Prostate gland (tissue), 2 donors: Measurements from ENCODE around the gene KCNC1. TPM values are rescaled to one million over a fixed set of nuclear protein-coding genes. Genes with fewer than 3 reads are reported as not detected.

Experiments used
- DNase-seq: peaks from one replicate; pipeline ENCODE4 v3.0.0-alpha.2; 2019; ENCODE audit warnings: low spot score
- H3K27ac ChIP-seq, 2 donors: fragments of 200-600 bp; sonication (generic); 2 replicates each; pipeline ENCODE4 v1.5.1; 2017 to 2019
- H3K27me3 ChIP-seq: fragments of 200-600 bp; sonication (generic); replicated peaks from 2 replicates; pipeline ENCODE4 v1.5.1; 2019; ENCODE audit not compliant: insufficient read depth
- H3K36me3 ChIP-seq, 2 donors: fragments of 200-600 bp; sonication (generic); 1 replicate in 1 of 2; 2 replicates in 1 of 2; pipeline versions ENCODE4 v1.5.1 to v1.8.1; 2017 to 2019
- H3K4me1 ChIP-seq: fragments of 200-600 bp; sonication (generic); replicated peaks from 2 replicates; pipeline ENCODE4 v1.5.1; 2019
- H3K4me3 ChIP-seq, 2 donors: fragments of 200-600 bp; sonication (generic); 2 replicates each; pipeline ENCODE4 v1.5.1; 2017 to 2019
- H3K9me3 ChIP-seq: fragments of 200-600 bp; sonication (generic); 2 replicates; pipeline ENCODE4 v1.5.1; 2017
- POLR2A ChIP-seq: fragments of 450-650 bp; IDR thresholded peaks from one replicate; pipeline ENCODE4 v1.6.1; 2016; ENCODE audit warnings: antibody characterized with exemption, mild to moderate bottlenecking
- POLR2AphosphoS5 ChIP-seq: sonication (generic); formaldehyde crosslinking; IDR thresholded peaks from one replicate; pipeline ENCODE4 v1.6.1; 2017; ENCODE audit warnings: antibody characterized with exemption
- WGBS: methylation state at CpG from one replicate; pipeline ENCODE4 v1.1.5; 2018; 5-methylcytosine and 5-hydroxymethylcytosine counted together
- intact Hi-C: fragments of 100-400 bp; cut with DNase I; formaldehyde crosslinking; loops from one replicate; pipeline ENCODE4 v1.14.2; 2022
- total RNA-seq, 2 donors: library from RNA; depleted of rRNA; stranded (reverse); fragments of >200 nt; gene quantifications; one replicate each; pipeline ENCODE4 v1.1.0, GENCODE V29; 2016
- TF ChIP-seq, protein P1 (sequence below), 4 experiments: fragments of 200-600 bp in 2 of 4; fragments of 450-650 bp in 2 of 4; sonication (generic) in 2 of 4; IDR thresholded peaks; 1 replicate in 3 of 4; 2 replicates in 1 of 4; pipeline ENCODE4 v1.5.1; 2016 to 2019; ENCODE audit warnings: antibody characterized with exemption in 4 of 4, mild to moderate bottlenecking in 2 of 4, moderate library complexity in 2 of 4

The KCNC1 gene
- total RNA-seq, 2 donors from 2014 or later = 3.0 TPM; not detected in 1

- no peak for TF ChIP-seq POLR2AphosphoS5
- TF ChIP-seq POLR2A = no peak
- TF ChIP-seq, protein P1, sequence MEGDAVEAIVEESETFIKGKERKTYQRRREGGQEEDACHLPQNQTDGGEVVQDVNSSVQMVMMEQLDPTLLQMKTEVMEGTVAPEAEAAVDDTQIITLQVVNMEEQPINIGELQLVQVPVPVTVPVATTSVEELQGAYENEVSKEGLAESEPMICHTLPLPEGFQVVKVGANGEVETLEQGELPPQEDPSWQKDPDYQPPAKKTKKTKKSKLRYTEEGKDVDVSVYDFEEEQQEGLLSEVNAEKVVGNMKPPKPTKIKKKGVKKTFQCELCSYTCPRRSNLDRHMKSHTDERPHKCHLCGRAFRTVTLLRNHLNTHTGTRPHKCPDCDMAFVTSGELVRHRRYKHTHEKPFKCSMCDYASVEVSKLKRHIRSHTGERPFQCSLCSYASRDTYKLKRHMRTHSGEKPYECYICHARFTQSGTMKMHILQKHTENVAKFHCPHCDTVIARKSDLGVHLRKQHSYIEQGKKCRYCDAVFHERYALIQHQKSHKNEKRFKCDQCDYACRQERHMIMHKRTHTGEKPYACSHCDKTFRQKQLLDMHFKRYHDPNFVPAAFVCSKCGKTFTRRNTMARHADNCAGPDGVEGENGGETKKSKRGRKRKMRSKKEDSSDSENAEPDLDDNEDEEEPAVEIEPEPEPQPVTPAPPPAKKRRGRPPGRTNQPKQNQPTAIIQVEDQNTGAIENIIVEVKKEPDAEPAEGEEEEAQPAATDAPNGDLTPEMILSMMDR (IDR thresholded peaks at IDR 0.05) = no peak
- Histone ChIP-seq H3K27ac (no peak overlapping the region), H3K27me3 (peaks cover 13% of the 10 kb centered on the region), H3K36me3 (no peaks in the 10 kb centered on the region), H3K4me1 (no peaks in the 10 kb centered on the region), H3K4me3 (no peak overlapping the region), H3K9me3 (no peaks in the 10 kb centered on the region)
- 0% methylated on average over 1 of the region's 1 CpG for WGBS
- DNase-seq = no peak
- intact Hi-C loops = no loop called here
These were observed 20.7 kb upstream of the KCNC1 start for GRCh38 chr11:17713851-17714250.

GRCh38 chr11:17714356-17714854 is 20.2 kb upstream of the KCNC1 start:
- no peaks in the 10 kb centered on the region for H3K9me3 ChIP-seq
- TF ChIP-seq POLR2A (no peak), POLR2AphosphoS5 (no peak)
- TF ChIP-seq, protein P1 (IDR thresholded peaks at IDR 0.05) = no peak
- peaks cover 3% of the 10 kb centered on the region for H3K4me1 ChIP-seq
- WGBS = 36% methylated on average over 6 of the region's 8 CpGs
- no peak overlapping the region for H3K4me3 ChIP-seq
- H3K27me3 ChIP-seq = peaks cover 16% of the 10 kb centered on the region
- intact Hi-C loops = no loop called here
- H3K36me3 ChIP-seq = no peaks in the 10 kb centered on the region
- H3K27ac ChIP-seq = no peak overlapping the region
- no peak for DNase-seq

DNA sequence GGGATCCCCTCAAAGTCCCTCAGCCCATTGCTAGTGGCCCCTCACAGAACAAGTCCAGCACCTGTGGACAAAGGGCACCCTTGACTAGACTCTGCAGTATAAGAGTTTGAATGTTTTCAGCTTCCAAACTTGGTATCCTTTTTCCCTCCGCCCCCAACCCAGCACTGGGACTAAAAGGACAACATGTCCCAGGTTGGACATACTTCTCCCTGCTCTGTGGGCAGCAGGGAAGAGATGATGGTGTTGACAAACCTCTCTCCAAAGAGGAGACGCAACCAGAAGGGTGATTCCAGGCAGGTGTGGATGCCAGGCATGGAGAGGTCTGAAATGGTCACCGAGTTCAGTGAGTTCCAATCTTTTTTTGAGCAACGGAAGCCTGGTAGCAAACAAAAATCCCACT is 19.7 kb upstream of the KCNC1 start:
- Histone ChIP-seq H3K9me3 (no peaks in the 10 kb centered on the region), H3K4me1 (peaks cover 3% of the 10 kb centered on the region), H3K27me3 (peaks cover 21% of the 10 kb centered on the region), H3K27ac (no peak overlapping the region), H3K4me3 (no peak overlapping the region), H3K36me3 (no peaks in the 10 kb centered on the region)
- TF ChIP-seq, protein P1 (IDR thresholded peaks at IDR 0.05) = no peak
- TF ChIP-seq POLR2A (no peak), POLR2AphosphoS5 (no peak)
- whole genome bisulfite sequencing = 66% methylated on average over 4 of the region's 4 CpGs
- no peak for DNase-seq
- intact Hi-C loops = no loop called here

GRCh38 chr11:17716807-17717206 is 17.8 kb upstream of the KCNC1 start:
- Histone ChIP-seq H3K27ac (no peak overlapping the region), H3K9me3 (no peaks in the 10 kb centered on the region), H3K4me1 (peaks cover 3% of the 10 kb centered on the region), H3K27me3 (peaks cover 37% of the 10 kb centered on the region), H3K36me3 (no peaks in the 10 kb centered on the region), H3K4me3 (no peak overlapping the region)
- TF ChIP-seq POLR2A (no peak), POLR2AphosphoS5 (no peak)
- TF ChIP-seq, protein P1 (IDR thresholded peaks at IDR 0.05) = no peak
- 86% methylated on average over 2 of the region's 2 CpGs for WGBS
- no peak for DNase-seq
- intact Hi-C loops = no loop called here

GRCh38 chr11:17718015-17718414 is 16.6 kb upstream of the KCNC1 start:
- WGBS = 63% methylated on average over 7 of the region's 7 CpGs
- H3K36me3 ChIP-seq = no peaks in the 10 kb centered on the region
- no peaks in the 10 kb centered on the region for H3K9me3 ChIP-seq
- no peak overlapping the region for H3K27ac ChIP-seq
- H3K4me1 ChIP-seq = peaks cover 3% of the 10 kb centered on the region
- H3K4me3 ChIP-seq = no peak overlapping the region
- intact Hi-C loops = no loop called here
- peaks cover 44% of the 10 kb centered on the region for H3K27me3 ChIP-seq
- DNase-seq = no peak
- TF ChIP-seq POLR2AphosphoS5 = no peak
- TF ChIP-seq POLR2A = no peak
- TF ChIP-seq, protein P1 (IDR thresholded peaks at IDR 0.05) = no peak
